Stomach (tissue), 4 donors: ENCODE results near the gene RAB8B.

Experiments used
- POLR2A ChIP-seq, 4 donors: fragments of 450-650 bp; IDR thresholded peaks; one replicate each; pipeline ENCODE4 v1.6.1; 2016; ENCODE audit warnings: antibody characterized with exemption in 4 of 4, control low read depth in 2 of 4, mild to moderate bottlenecking in 1 of 4, moderate library complexity in 1 of 4
- TF ChIP-seq, protein P1 (sequence below), 7 experiments: fragments of 450-650 bp in 4 of 7; fragments of 200-600 bp in 3 of 7; sonication (generic) in 3 of 7; IDR thresholded peaks; one replicate each; pipeline ENCODE4 v1.5.1; 2016 to 2019; ENCODE audit warnings: antibody characterized with exemption in 7 of 7, control low read depth in 2 of 7, mild to moderate bottlenecking in 1 of 7

DNA sequence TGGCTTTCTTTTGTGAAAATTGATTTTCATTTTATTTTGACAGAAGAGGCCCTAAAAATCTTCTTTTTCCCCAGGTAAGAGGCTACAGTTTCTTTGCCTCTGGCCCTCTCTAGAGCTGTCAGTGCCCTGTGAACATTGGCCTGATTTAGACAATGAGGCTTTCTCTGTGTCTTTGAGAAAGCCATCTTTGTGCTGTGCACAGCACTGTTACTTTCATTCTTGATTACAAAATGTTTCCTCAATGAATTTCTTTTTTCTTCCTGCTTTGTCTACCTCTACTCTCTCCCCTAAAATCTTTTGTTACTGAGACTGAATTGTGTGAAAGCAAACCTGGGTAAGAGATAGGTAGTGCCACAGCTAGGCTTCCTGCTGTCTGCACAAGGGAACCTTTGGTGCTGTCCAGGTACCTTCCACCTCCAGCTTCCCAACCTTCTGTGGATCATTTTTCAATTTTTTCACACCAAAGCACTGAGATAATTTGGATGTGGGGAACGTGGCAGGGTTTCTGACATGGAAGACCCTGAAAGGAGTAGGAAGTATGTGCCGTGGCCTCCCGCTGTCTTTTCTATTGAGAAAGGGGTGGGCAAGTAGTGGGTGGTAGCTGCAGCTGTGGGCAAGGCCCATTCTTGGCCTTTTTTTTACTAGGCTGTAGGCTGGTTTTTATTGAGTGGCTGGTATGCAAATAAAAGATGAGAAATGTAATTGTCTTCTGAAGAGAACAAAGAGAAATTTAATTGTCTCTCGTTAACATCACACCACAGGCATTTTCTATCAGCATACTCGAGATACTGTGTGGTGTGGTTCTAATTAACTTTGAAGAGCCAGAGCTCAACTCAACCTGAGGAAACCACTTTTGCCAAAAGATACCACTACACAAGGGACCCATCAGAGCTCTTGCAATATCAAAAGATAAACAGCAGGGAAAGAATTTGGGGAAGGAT, 21.0 kb downstream of the RAB8B start:
- TF ChIP-seq, protein P1, sequence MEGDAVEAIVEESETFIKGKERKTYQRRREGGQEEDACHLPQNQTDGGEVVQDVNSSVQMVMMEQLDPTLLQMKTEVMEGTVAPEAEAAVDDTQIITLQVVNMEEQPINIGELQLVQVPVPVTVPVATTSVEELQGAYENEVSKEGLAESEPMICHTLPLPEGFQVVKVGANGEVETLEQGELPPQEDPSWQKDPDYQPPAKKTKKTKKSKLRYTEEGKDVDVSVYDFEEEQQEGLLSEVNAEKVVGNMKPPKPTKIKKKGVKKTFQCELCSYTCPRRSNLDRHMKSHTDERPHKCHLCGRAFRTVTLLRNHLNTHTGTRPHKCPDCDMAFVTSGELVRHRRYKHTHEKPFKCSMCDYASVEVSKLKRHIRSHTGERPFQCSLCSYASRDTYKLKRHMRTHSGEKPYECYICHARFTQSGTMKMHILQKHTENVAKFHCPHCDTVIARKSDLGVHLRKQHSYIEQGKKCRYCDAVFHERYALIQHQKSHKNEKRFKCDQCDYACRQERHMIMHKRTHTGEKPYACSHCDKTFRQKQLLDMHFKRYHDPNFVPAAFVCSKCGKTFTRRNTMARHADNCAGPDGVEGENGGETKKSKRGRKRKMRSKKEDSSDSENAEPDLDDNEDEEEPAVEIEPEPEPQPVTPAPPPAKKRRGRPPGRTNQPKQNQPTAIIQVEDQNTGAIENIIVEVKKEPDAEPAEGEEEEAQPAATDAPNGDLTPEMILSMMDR (IDR thresholded peaks at IDR 0.05), result no peak
- no peak for TF ChIP-seq POLR2A (IDR thresholded peaks at IDR 0.05)
